Panc1 (cell line): ENCODE measurements around the gene GRIK3.

Source experiments
- CTCF ChIP-seq: fragments of 450-650 bp; IDR thresholded peaks from 2 replicates; pipeline ENCODE4 v1.5.1; 2017; ENCODE audit warnings: mild to moderate bottlenecking
- POLR2AphosphoS5 ChIP-seq: IDR thresholded peaks from 2 replicates; pipeline ENCODE4 v1.6.1; 2012; ENCODE audit warnings: mild to moderate bottlenecking, low read depth, low read length, moderate library complexity
- REST ChIP-seq, 2 experiments: IDR thresholded peaks; 2 replicates each; pipeline ENCODE4 v1.6.1; 2011 to 2012; ENCODE audit warnings: low read depth in 2 of 2, control low read depth in 1 of 2, low read length in 1 of 2, mild to moderate bottlenecking in 1 of 2, moderate library complexity in 1 of 2; ENCODE audit not compliant: insufficient read depth in 1 of 2
- SIN3A ChIP-seq: IDR thresholded peaks from 2 replicates; pipeline ENCODE4 v1.6.1; 2012; ENCODE audit warnings: low read depth, mild to moderate bottlenecking, low read length, moderate library complexity, borderline replicate concordance; ENCODE audit not compliant: insufficient read depth
- TCF7L2 ChIP-seq: IDR thresholded peaks from 2 replicates; pipeline ENCODE4 v1.6.1; 2011; ENCODE audit warnings: mild to moderate bottlenecking, low read depth, low read length, inconsistent platforms

GRCh38 chr1:36818771-36819170, 215.5 kb downstream of the GRIK3 start:
- TF ChIP-seq CTCF (no peak), POLR2AphosphoS5 (no peak), REST (IDR thresholded peaks at IDR 0.05; ENCODE audit: insufficient read depth in 1 of 2, low read depth in 2 of 2, low read length in 1 of 2) (no peak), TCF7L2 (no peak), SIN3A (no peak)
